WERI-Rb-1 (cell line): ENCODE results near the gene CCDC85A.

ENCODE experiments used
- DNase-seq: peaks from one replicate; pipeline ENCODE4 v3.0.0-alpha.2; 2020
- H3K27ac ChIP-seq: fragments of 250-450 bp; sonication (Bioruptor Pico); 2 replicates; pipeline ENCODE4 v1.5.1; 2020; ENCODE audit warnings: mild to moderate bottlenecking, moderate library complexity
- H3K27me3 ChIP-seq: fragments of 250-450 bp; sonication (Bioruptor Pico); 2 replicates; pipeline ENCODE4 v1.5.1; 2021; ENCODE audit warnings: mild to moderate bottlenecking, low read depth, moderate library complexity; ENCODE audit not compliant: insufficient read depth, severe bottlenecking
- H3K36me3 ChIP-seq: fragments of 250-450 bp; sonication (Bioruptor Pico); 2 replicates; pipeline ENCODE4 v1.5.1; 2020; ENCODE audit warnings: mild to moderate bottlenecking, moderate library complexity
- H3K4me3 ChIP-seq: 2 replicates; pipeline ENCODE4 v1.5.1; 2011; ENCODE audit warnings: low read depth, mild to moderate bottlenecking, control low read depth, low read length
- H3K9me3 ChIP-seq: fragments of 250-450 bp; sonication (Bioruptor Pico); 2 replicates; pipeline ENCODE4 v1.5.1; 2021; ENCODE audit warnings: mild to moderate bottlenecking, moderate library complexity; ENCODE audit not compliant: severe bottlenecking
- TF ChIP-seq, protein P1 (sequence below): IDR thresholded peaks from 2 replicates; pipeline ENCODE4 v1.5.1; 2011; ENCODE audit warnings: low read depth, mild to moderate bottlenecking, control low read depth, inconsistent platforms, low read length

Gene CCDC85A

GRCh38 chr2:56416500-56417176 lies 232.8 kb downstream of the CCDC85A start:
- H3K9me3 ChIP-seq, result peaks cover 11% of the 10 kb centered on the region
- DNase-seq, result no peak
- TF ChIP-seq, protein P1, sequence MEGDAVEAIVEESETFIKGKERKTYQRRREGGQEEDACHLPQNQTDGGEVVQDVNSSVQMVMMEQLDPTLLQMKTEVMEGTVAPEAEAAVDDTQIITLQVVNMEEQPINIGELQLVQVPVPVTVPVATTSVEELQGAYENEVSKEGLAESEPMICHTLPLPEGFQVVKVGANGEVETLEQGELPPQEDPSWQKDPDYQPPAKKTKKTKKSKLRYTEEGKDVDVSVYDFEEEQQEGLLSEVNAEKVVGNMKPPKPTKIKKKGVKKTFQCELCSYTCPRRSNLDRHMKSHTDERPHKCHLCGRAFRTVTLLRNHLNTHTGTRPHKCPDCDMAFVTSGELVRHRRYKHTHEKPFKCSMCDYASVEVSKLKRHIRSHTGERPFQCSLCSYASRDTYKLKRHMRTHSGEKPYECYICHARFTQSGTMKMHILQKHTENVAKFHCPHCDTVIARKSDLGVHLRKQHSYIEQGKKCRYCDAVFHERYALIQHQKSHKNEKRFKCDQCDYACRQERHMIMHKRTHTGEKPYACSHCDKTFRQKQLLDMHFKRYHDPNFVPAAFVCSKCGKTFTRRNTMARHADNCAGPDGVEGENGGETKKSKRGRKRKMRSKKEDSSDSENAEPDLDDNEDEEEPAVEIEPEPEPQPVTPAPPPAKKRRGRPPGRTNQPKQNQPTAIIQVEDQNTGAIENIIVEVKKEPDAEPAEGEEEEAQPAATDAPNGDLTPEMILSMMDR, result no peak

More at GRCh38 chr2:56416500-56417176, 232.8 kb downstream of the CCDC85A start:
- peaks cover 5% of the 10 kb centered on the region for H3K27me3 ChIP-seq
- H3K27ac ChIP-seq, result no peak overlapping the region
- H3K36me3 ChIP-seq, result no peaks in the 10 kb centered on the region
- H3K4me3 ChIP-seq, result no peak overlapping the region
